ENCODE results near the gene R3HDM1. TPM values are rescaled to one million over a fixed set of nuclear protein-coding genes. Genes with fewer than 3 reads are reported as not detected.

R3HDM1 gene
- total and polyA plus RNA-seq, 2 donors: 17.4 to 19.3 TPM

- Histone ChIP-seq H3K27me3 (ENCODE audit: control insufficient read depth in 2 of 2, insufficient read depth in 1 of 2, low read length in 1 of 2) (no peaks in the 10 kb centered on the region), H3K27ac (ENCODE audit: low read depth in 1 of 2, low read length in 1 of 2) (no peak overlapping the region), H3K9me3 (ENCODE audit: control insufficient read depth in 2 of 2, insufficient read depth in 1 of 2, low read length in 1 of 2) (no peaks in the 10 kb centered on the region), H3K36me3 (ENCODE audit: control insufficient read depth in 2 of 2, insufficient read depth in 2 of 2, low read length in 1 of 2) (peaks cover 0 to 5% of the 10 kb centered on the region in 2 donors), H3K4me3 (ENCODE audit: low read length in 2 of 2) (no peak overlapping the region), H3K4me1 (ENCODE audit: control insufficient read depth in 2 of 2, insufficient read depth in 2 of 2, low read length in 2 of 2) (peaks cover 5 to 16% of the 10 kb centered on the region in 2 donors)
- no peak for DNase-seq (ENCODE audit: low read depth in 6 of 9, low spot score in 9 of 9)
- WGBS: 98% methylated on average over 5 of the region's 5 CpGs
These were observed 205.3 kb downstream of the R3HDM1 start for GRCh38 chr2:135736546-135736945.

DNA sequence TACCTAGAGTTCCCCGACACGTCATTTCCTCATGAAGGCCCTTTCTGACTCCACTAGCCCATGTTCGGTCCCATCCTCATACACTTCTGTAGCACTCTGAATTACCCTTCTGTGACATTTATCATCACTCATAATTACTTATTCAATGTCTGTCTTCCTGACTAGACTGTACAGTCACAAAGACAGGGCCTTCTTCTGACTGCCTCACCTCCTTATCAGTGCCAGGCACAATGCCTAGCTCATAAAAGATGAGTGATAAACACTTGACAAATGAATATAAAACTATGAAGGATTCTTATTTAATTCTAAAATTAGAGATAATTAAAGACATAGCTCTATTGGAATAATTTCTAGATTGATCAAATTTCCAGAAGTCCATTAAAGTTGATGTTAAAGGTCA, 208.9 kb downstream of the R3HDM1 start:
- no peak overlapping the region for H3K4me3 ChIP-seq (ENCODE audit: low read length in 2 of 2)
- H3K36me3 ChIP-seq (ENCODE audit: control insufficient read depth in 2 of 2, insufficient read depth in 2 of 2, low read length in 1 of 2): peaks cover 0 to 3% of the 10 kb centered on the region in 2 donors
- 99% methylated on average over 3 of the region's 3 CpGs for WGBS
- H3K9me3 ChIP-seq (ENCODE audit: control insufficient read depth in 2 of 2, insufficient read depth in 1 of 2, low read length in 1 of 2): no peaks in the 10 kb centered on the region
- DNase-seq (ENCODE audit: low read depth in 6 of 9, low spot score in 9 of 9): no peak
- H3K27me3 ChIP-seq (ENCODE audit: control insufficient read depth in 2 of 2, insufficient read depth in 1 of 2, low read length in 1 of 2): no peaks in the 10 kb centered on the region
- no peak overlapping the region for H3K27ac ChIP-seq (ENCODE audit: low read depth in 1 of 2, low read length in 1 of 2)
- peaks cover 0 to 6% of the 10 kb centered on the region in 2 donors for H3K4me1 ChIP-seq (ENCODE audit: control insufficient read depth in 2 of 2, insufficient read depth in 2 of 2, low read length in 2 of 2)

DNA sequence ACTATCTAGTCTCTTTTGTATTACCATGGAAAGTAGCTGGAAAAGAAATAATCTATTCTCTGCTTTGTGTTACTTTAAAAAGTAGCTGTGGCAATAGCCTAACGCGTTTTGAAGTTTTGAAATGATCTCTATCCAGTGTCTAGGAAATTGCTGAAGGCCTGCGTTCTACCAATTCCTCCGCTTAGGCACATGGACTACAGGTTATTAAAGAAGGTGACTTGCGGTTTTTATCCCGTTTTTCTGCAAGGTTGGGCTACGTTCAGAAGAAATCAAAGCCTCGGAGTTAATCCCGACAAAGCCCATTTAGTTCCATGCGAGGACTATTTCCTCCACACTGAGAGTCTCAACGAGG, 209.7 kb downstream of the R3HDM1 start:
- Histone ChIP-seq H3K4me3 (ENCODE audit: low read length in 2 of 2) (no peak overlapping the region), H3K27me3 (ENCODE audit: control insufficient read depth in 2 of 2, insufficient read depth in 1 of 2, low read length in 1 of 2) (no peaks in the 10 kb centered on the region), H3K9me3 (ENCODE audit: control insufficient read depth in 2 of 2, insufficient read depth in 1 of 2, low read length in 1 of 2) (no peaks in the 10 kb centered on the region), H3K4me1 (ENCODE audit: control insufficient read depth in 2 of 2, insufficient read depth in 2 of 2, low read length in 2 of 2) (peaks cover 0 to 6% of the 10 kb centered on the region in 2 donors), H3K27ac (ENCODE audit: low read depth in 1 of 2, low read length in 1 of 2) (no peak overlapping the region), H3K36me3 (ENCODE audit: control insufficient read depth in 2 of 2, insufficient read depth in 2 of 2, low read length in 1 of 2) (peaks cover 3% of the 10 kb centered on the region in 2 donors)
- WGBS: 90% methylated on average over 11 of the region's 11 CpGs
- no peak for DNase-seq (ENCODE audit: low read depth in 6 of 9, low spot score in 9 of 9)

DNA sequence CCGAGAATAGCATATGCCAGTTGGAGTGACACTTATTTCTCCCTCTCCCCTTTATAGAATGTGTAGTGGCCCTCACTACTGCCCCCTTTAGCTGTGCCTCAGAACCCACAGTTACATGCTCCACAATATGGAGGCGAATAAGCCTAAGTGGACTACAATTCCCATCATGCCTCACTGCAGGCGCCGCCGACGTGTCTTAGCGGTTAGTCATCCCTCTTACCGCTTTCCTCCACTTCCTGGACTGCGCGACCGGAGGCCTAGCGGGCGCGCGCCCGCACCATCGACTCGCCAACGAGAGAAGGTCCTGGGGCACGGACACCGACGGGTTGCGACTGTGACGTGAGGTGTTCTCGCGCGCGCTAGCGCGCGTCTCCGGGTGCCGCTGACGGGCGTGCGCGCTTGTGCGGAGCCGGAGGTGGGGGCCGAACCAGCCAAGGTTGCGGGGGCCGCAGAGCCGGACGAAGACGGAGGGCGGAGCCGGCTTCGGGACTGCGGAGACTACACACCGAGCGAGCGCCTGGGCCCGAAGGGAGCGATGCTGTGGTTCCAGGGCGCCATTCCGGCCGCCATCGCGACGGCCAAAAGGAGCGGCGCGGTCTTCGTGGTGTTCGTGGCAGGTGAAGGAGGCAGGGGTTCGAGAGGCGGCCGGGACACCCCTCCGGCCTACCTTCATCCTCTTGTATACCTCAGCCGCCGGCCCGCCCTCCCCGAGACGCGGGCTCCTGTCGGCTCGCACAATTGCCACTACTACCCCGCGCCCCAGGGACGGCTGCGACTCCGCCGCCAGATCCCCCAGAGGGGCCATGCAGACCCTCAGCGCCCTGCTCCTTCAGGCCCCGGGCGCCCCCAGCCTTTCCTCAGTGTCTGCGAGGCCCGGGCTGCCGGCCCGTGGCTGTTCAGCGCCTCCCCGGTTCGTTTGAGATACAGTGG, 210.4 kb downstream of the R3HDM1 start, which contains the start of gene UBXN4:
Gene UBXN4 (plus strand): TSS at position 461 of the 930 bp plus-strand sequence. CDS start 75 bp downstream, at position 536.
- no peaks in the 10 kb centered on the region for H3K27me3 ChIP-seq (ENCODE audit: control insufficient read depth in 2 of 2, insufficient read depth in 1 of 2, low read length in 1 of 2)
- peak; percentile 89 to 97 (median 94) for DNase-seq (ENCODE audit: low read depth in 6 of 9, low spot score in 9 of 9)
- peaks cover 3 to 8% of the 10 kb centered on the region in 2 donors for H3K36me3 ChIP-seq (ENCODE audit: control insufficient read depth in 2 of 2, insufficient read depth in 2 of 2, low read length in 1 of 2)
- H3K4me3 ChIP-seq (ENCODE audit: low read length in 2 of 2): peak within 1 kb of the TSS; percentile 91 to 93
- H3K4me1 ChIP-seq (ENCODE audit: control insufficient read depth in 2 of 2, insufficient read depth in 2 of 2, low read length in 2 of 2): peaks cover 0 to 6% of the 10 kb centered on the region in 2 donors
- no peaks in the 10 kb centered on the region for H3K9me3 ChIP-seq (ENCODE audit: control insufficient read depth in 2 of 2, insufficient read depth in 1 of 2, low read length in 1 of 2)
- peak within 1 kb of the TSS; percentile 98 to 99 for H3K27ac ChIP-seq (ENCODE audit: low read depth in 1 of 2, low read length in 1 of 2)
- under 1% methylated on average over 93 of the region's 93 CpGs for WGBS

GRCh38 chr2:135742325-135742757, 211.1 kb downstream of the R3HDM1 start:
- Histone ChIP-seq H3K4me3 (ENCODE audit: low read length in 2 of 2) (peak overlapping the region; percentile 91 to 93), H3K9me3 (ENCODE audit: control insufficient read depth in 2 of 2, insufficient read depth in 1 of 2, low read length in 1 of 2) (no peaks in the 10 kb centered on the region), H3K27ac (ENCODE audit: low read depth in 1 of 2, low read length in 1 of 2) (peak overlapping the region; percentile 98 to 99), H3K36me3 (ENCODE audit: control insufficient read depth in 2 of 2, insufficient read depth in 2 of 2, low read length in 1 of 2) (peaks cover 3 to 15% of the 10 kb centered on the region in 2 donors), H3K4me1 (ENCODE audit: control insufficient read depth in 2 of 2, insufficient read depth in 2 of 2, low read length in 2 of 2) (peaks cover 0 to 6% of the 10 kb centered on the region in 2 donors), H3K27me3 (ENCODE audit: control insufficient read depth in 2 of 2, insufficient read depth in 1 of 2, low read length in 1 of 2) (no peaks in the 10 kb centered on the region)
- under 1% methylated on average over 34 of the region's 34 CpGs for WGBS
- DNase-seq (ENCODE audit: low read depth in 6 of 9, low spot score in 9 of 9): peak in 7 of 9 donors; percentile 27 to 70 (median 45)

DNA sequence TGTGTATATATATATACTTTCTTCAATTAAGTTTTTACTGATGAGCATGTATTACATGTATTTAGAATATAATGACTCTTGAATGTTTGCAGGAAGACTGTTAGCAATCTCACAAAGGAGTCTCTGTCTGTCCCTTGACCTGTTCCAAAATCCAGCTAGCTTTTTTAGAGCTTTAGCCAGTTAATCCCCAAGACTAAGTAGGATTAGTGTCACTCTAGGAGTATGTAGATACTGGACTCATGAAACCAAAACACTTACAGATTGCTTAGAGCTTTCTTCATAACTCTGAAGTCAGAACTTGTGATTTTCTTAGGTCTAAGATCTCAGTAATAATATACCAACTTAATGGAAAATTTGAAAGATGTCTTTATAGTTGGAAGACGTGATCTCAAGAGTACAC, 212.6 kb downstream of the R3HDM1 start:
- peaks cover 0 to 6% of the 10 kb centered on the region in 2 donors for H3K4me1 ChIP-seq (ENCODE audit: control insufficient read depth in 2 of 2, insufficient read depth in 2 of 2, low read length in 2 of 2)
- H3K27ac ChIP-seq (ENCODE audit: low read depth in 1 of 2, low read length in 1 of 2): no peak overlapping the region
- peak overlapping the region; percentile 7 to 13 for H3K4me3 ChIP-seq (ENCODE audit: low read length in 2 of 2)
- H3K9me3 ChIP-seq (ENCODE audit: control insufficient read depth in 2 of 2, insufficient read depth in 1 of 2, low read length in 1 of 2): no peaks in the 10 kb centered on the region
- H3K27me3 ChIP-seq (ENCODE audit: control insufficient read depth in 2 of 2, insufficient read depth in 1 of 2, low read length in 1 of 2): no peaks in the 10 kb centered on the region
- DNase-seq (ENCODE audit: low read depth in 6 of 9, low spot score in 9 of 9): peak in 2 of 9 donors; percentile 6 to 7
- 89% methylated on average over 1 of the region's 1 CpG for WGBS
- peaks cover 16 to 25% of the 10 kb centered on the region in 2 donors for H3K36me3 ChIP-seq (ENCODE audit: control insufficient read depth in 2 of 2, insufficient read depth in 2 of 2, low read length in 1 of 2)

- WGBS: 89% methylated on average over 5 of the region's 5 CpGs
- Histone ChIP-seq H3K9me3 (ENCODE audit: control insufficient read depth in 2 of 2, insufficient read depth in 1 of 2, low read length in 1 of 2) (no peaks in the 10 kb centered on the region), H3K4me1 (ENCODE audit: control insufficient read depth in 2 of 2, insufficient read depth in 2 of 2, low read length in 2 of 2) (peaks cover 0 to 6% of the 10 kb centered on the region in 2 donors), H3K27ac (ENCODE audit: low read depth in 1 of 2, low read length in 1 of 2) (no peak overlapping the region), H3K27me3 (ENCODE audit: control insufficient read depth in 2 of 2, insufficient read depth in 1 of 2, low read length in 1 of 2) (no peaks in the 10 kb centered on the region), H3K4me3 (ENCODE audit: low read length in 2 of 2) (no peak overlapping the region), H3K36me3 (ENCODE audit: control insufficient read depth in 2 of 2, insufficient read depth in 2 of 2, low read length in 1 of 2) (peaks cover 18 to 34% of the 10 kb centered on the region in 2 donors)
- DNase-seq (ENCODE audit: low read depth in 6 of 9, low spot score in 9 of 9): peak in 5 of 9 donors; percentile 43 to 73 (median 52)
These were observed 213.6 kb downstream of the R3HDM1 start for GRCh38 chr2:135744760-135745314.

- H3K36me3 ChIP-seq (ENCODE audit: control insufficient read depth in 2 of 2, insufficient read depth in 2 of 2, low read length in 1 of 2): peaks cover 21 to 41% of the 10 kb centered on the region in 2 donors
- no peak overlapping the region for H3K27ac ChIP-seq (ENCODE audit: low read depth in 1 of 2, low read length in 1 of 2)
- peaks cover 0 to 6% of the 10 kb centered on the region in 2 donors for H3K4me1 ChIP-seq (ENCODE audit: control insufficient read depth in 2 of 2, insufficient read depth in 2 of 2, low read length in 2 of 2)
- no peak overlapping the region for H3K4me3 ChIP-seq (ENCODE audit: low read length in 2 of 2)
- H3K27me3 ChIP-seq (ENCODE audit: control insufficient read depth in 2 of 2, insufficient read depth in 1 of 2, low read length in 1 of 2): no peaks in the 10 kb centered on the region
- H3K9me3 ChIP-seq (ENCODE audit: control insufficient read depth in 2 of 2, insufficient read depth in 1 of 2, low read length in 1 of 2): no peaks in the 10 kb centered on the region
- 100% methylated on average over 4 of the region's 4 CpGs for WGBS
- DNase-seq (ENCODE audit: low read depth in 6 of 9, low spot score in 9 of 9): no peak
These were observed 214.3 kb downstream of the R3HDM1 start for GRCh38 chr2:135745545-135745944.

GRCh38 chr2:135755573-135755972, 224.3 kb downstream of the R3HDM1 start:
- H3K27ac ChIP-seq (ENCODE audit: low read depth in 1 of 2, low read length in 1 of 2): no peak overlapping the region
- no peak overlapping the region for H3K4me3 ChIP-seq (ENCODE audit: low read length in 2 of 2)
- DNase-seq (ENCODE audit: low read depth in 6 of 9, low spot score in 9 of 9): no peak
- H3K9me3 ChIP-seq (ENCODE audit: control insufficient read depth in 2 of 2, insufficient read depth in 1 of 2, low read length in 1 of 2): peaks cover 0 to 7% of the 10 kb centered on the region in 2 donors
- peaks cover 50 to 78% of the 10 kb centered on the region in 2 donors for H3K36me3 ChIP-seq (ENCODE audit: control insufficient read depth in 2 of 2, insufficient read depth in 2 of 2, low read length in 1 of 2)
- H3K4me1 ChIP-seq (ENCODE audit: control insufficient read depth in 2 of 2, insufficient read depth in 2 of 2, low read length in 2 of 2): no peaks in the 10 kb centered on the region
- H3K27me3 ChIP-seq (ENCODE audit: control insufficient read depth in 2 of 2, insufficient read depth in 1 of 2, low read length in 1 of 2): no peaks in the 10 kb centered on the region
- 98% methylated on average over 2 of the region's 2 CpGs for WGBS
